ENCODE data around the gene NDUFS5.

- TF ChIP-seq CTCF (tag by site-specific recombination; IDR thresholded peaks at IDR 0.05), result no peak
- no peak for TF ChIP-seq ZSCAN18 (tag by site-specific recombination; IDR thresholded peaks at IDR 0.05)
- TF ChIP-seq ZBTB20 (tag by site-specific recombination; IDR thresholded peaks at IDR 0.05), result no peak
Observed at GRCh38 chr1:39084191-39084590, 58.0 kb downstream of the NDUFS5 start.
